ENCODE measurements around the gene WDR5B.
A peak's percentile ranks its signal among the peaks of the same experiment; 100 is the strongest.

The WDR5B gene

DNA sequence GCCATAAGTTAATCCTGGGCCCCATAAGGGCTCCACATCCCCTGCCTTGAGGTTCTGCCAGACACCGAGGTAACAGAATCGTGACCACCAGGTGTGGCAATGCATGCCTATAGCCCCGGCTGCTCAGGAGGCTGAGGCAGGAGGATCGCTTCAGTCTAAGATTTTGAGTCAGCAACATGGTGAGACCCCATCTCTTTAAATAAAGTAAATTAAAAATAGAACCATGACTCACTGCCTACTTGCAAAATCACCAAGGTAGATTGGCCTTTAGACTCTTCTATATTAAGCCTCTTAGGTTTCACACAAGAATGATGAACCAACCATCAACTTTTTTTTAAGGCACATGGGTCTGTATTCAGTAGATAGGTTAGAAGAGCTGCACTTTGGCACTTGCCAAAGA, 9.7 kb downstream of the WDR5B start:
- Histone ChIP-seq H4K8ac (ENCODE audit: low read length) (no peak overlapping the region), H3K36me3 (ENCODE audit: control insufficient read depth in 1 of 2, insufficient read depth in 2 of 2, low read depth in 1 of 2, low read length in 2 of 2) (peaks cover 14 to 85% of the 10 kb centered on the region in 2 experiments), H2AK5ac (ENCODE audit: low read length, severe bottlenecking) (no peak overlapping the region), H3K23ac (ENCODE audit: low read length in 2 of 2) (no peak overlapping the region), H4K91ac (ENCODE audit: low read length) (no peak overlapping the region), H3K14ac (ENCODE audit: low read length in 2 of 2) (no peak overlapping the region), H3K9ac (ENCODE audit: low read length) (no peak overlapping the region), H3K27ac (ENCODE audit: low read length, poor library complexity, severe bottlenecking) (no peak overlapping the region), H3K4me1 (ENCODE audit: control insufficient read depth, insufficient read depth, low read depth, low read length) (no peaks in the 10 kb centered on the region), H3K4me3 (ENCODE audit: insufficient read depth in 1 of 2, low read depth in 1 of 2, low read length in 2 of 2) (no peak overlapping the region), H3K18ac (ENCODE audit: low read depth in 1 of 2, low read length in 2 of 2) (no peak overlapping the region), H3K27me3 (ENCODE audit: control insufficient read depth in 1 of 2, insufficient read depth in 1 of 2, low read length in 2 of 2) (no peaks in the 10 kb centered on the region), H2BK5ac (ENCODE audit: low read depth, low read length, poor library complexity, severe bottlenecking) (no peak overlapping the region), H3K9me3 (ENCODE audit: control insufficient read depth, low read length) (no peaks in the 10 kb centered on the region), H3K79me1 (replicated peaks; ENCODE audit: low read length, poor library complexity, severe bottlenecking) (peaks cover 9% of the 10 kb centered on the region), H2BK15ac (ENCODE audit: low read depth, poor library complexity, severe bottlenecking) (no peak overlapping the region), H3K4me2 (ENCODE audit: low read length, poor library complexity, severe bottlenecking) (no peak overlapping the region), H2BK120ac (ENCODE audit: low read depth, low read length) (no peak overlapping the region), H3K4ac (ENCODE audit: low read depth in 1 of 2, low read length in 2 of 2) (no peak overlapping the region), H2BK12ac (ENCODE audit: low read length in 2 of 2) (no peak overlapping the region), H2AFZ (ENCODE audit: low read depth, low read length) (no peak overlapping the region)
- DNase-seq = no peak
- WGBS = 98% methylated on average over 4 of the region's 4 CpGs

DNA sequence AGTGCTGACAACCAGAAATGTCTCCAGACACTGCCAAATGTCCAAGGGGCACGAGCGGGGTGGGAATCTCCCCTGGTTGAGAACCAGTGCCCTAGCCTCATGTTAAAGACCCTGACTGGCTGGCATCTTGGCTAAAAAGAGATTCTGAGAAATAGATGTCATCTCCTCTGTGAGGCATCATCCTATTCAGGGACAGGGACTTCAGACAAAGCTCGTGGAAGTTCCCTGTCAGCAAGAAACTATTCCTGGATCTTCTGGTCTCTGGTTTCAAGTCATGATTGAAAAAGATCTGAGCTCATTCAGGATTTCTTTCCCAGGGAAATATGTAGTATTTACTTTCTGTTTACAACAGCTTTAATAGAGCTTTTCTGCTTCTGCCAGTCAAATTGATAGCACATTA, 10.8 kb downstream of the WDR5B start:
- 99% methylated on average over 3 of the region's 3 CpGs for WGBS
- peaks cover 12 to 74% of the 10 kb centered on the region in 2 experiments for H3K36me3 ChIP-seq (ENCODE audit: control insufficient read depth in 1 of 2, insufficient read depth in 2 of 2, low read depth in 1 of 2, low read length in 2 of 2)

DNA sequence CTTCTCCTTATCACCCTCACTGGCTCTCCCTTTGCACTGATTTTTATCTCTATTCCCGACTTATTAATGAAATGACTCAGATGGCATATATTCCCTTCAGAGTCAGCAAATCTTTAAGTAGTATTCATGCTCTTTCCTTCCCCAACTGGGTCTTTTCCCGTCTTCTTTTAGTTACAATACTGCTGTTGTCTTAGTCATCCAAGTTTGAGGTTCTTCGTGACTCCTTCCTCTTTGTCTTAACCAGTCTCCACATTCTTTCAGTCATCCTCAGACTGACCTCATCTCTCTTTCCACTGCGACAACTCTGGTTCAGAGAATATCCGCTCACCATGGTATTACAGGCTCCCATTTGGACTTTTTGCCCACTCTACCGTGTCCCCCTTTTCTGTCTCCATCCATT, 12.4 kb downstream of the WDR5B start:
- WGBS = 79% methylated on average over 6 of the region's 6 CpGs
- no peak overlapping the region for H3K23ac ChIP-seq (ENCODE audit: low read length in 2 of 2)

More for the DNA sequence above, 10.8 kb downstream of the WDR5B start:
- Histone ChIP-seq H4K8ac (ENCODE audit: low read length) (no peak overlapping the region), H3K9me3 (ENCODE audit: control insufficient read depth, low read length) (no peaks in the 10 kb centered on the region), H2BK5ac (ENCODE audit: low read depth, low read length, poor library complexity, severe bottlenecking) (no peak overlapping the region), H3K79me1 (replicated peaks; ENCODE audit: low read length, poor library complexity, severe bottlenecking) (peaks cover 6% of the 10 kb centered on the region), H3K27me3 (ENCODE audit: control insufficient read depth in 1 of 2, insufficient read depth in 1 of 2, low read length in 2 of 2) (no peaks in the 10 kb centered on the region), H2AFZ (ENCODE audit: low read depth, low read length) (no peak overlapping the region), H3K4me1 (ENCODE audit: control insufficient read depth, insufficient read depth, low read depth, low read length) (no peaks in the 10 kb centered on the region), H3K23ac (ENCODE audit: low read length in 2 of 2) (no peak overlapping the region), H3K18ac (ENCODE audit: low read depth in 1 of 2, low read length in 2 of 2) (no peak overlapping the region), H2BK12ac (ENCODE audit: low read length in 2 of 2) (no peak overlapping the region), H2BK15ac (ENCODE audit: low read depth, poor library complexity, severe bottlenecking) (no peak overlapping the region), H2AK5ac (ENCODE audit: low read length, severe bottlenecking) (no peak overlapping the region), H3K14ac (ENCODE audit: low read length in 2 of 2) (no peak overlapping the region), H3K27ac (ENCODE audit: low read length, poor library complexity, severe bottlenecking) (no peak overlapping the region), H3K4me3 (ENCODE audit: insufficient read depth in 1 of 2, low read depth in 1 of 2, low read length in 2 of 2) (no peak overlapping the region), H3K4ac (ENCODE audit: low read depth in 1 of 2, low read length in 2 of 2) (no peak overlapping the region), H3K4me2 (ENCODE audit: low read length, poor library complexity, severe bottlenecking) (no peak overlapping the region), H3K9ac (ENCODE audit: low read length) (no peak overlapping the region), H4K91ac (ENCODE audit: low read length) (no peak overlapping the region), H2BK120ac (ENCODE audit: low read depth, low read length) (no peak overlapping the region)
- DNase-seq = no peak

DNA sequence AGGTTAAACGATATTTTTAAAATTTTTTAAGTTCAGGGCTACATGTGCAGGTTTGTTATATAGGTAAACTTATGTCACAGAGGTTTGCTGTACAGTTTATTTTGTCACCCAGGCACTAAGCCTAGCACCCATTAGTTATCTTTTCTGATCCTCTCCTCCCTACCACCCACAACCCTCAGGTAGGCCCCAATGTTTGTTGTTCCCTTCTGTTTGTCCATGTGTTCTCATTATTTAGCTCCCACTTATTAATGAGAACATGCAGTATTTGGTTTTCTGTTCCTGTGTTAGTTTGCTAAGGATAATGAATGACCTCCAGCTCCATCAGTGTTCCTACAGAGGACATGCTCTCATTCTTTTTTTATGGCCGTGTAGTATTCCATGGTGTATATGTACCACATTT, 16.9 kb downstream of the WDR5B start:
- H3K4ac ChIP-seq (ENCODE audit: low read depth in 1 of 2, low read length in 2 of 2) = no peak overlapping the region
- H3K27ac ChIP-seq (ENCODE audit: low read length, poor library complexity, severe bottlenecking) = no peak overlapping the region
- H3K4me1 ChIP-seq (ENCODE audit: control insufficient read depth, insufficient read depth, low read depth, low read length) = peaks cover 3% of the 10 kb centered on the region
- no peak overlapping the region for H3K4me2 ChIP-seq (ENCODE audit: low read length, poor library complexity, severe bottlenecking)
- H3K14ac ChIP-seq (ENCODE audit: low read length in 2 of 2) = no peak overlapping the region
- H2BK120ac ChIP-seq (ENCODE audit: low read depth, low read length) = no peak overlapping the region
- WGBS = 100% methylated on average over 1 of the region's 2 CpGs
- DNase-seq = no peak
- H2BK12ac ChIP-seq (ENCODE audit: low read length in 2 of 2) = no peak overlapping the region
- no peak overlapping the region for H3K23ac ChIP-seq (ENCODE audit: low read length in 2 of 2)
- H4K8ac ChIP-seq (ENCODE audit: low read length) = no peak overlapping the region
- no peak overlapping the region for H4K91ac ChIP-seq (ENCODE audit: low read length)
- no peaks in the 10 kb centered on the region for H3K9me3 ChIP-seq (ENCODE audit: control insufficient read depth, low read length)
- H3K36me3 ChIP-seq (ENCODE audit: control insufficient read depth in 1 of 2, insufficient read depth in 2 of 2, low read depth in 1 of 2, low read length in 2 of 2) = peaks cover 0 to 16% of the 10 kb centered on the region in 2 experiments
- H2AFZ ChIP-seq (ENCODE audit: low read depth, low read length) = no peak overlapping the region
- H3K27me3 ChIP-seq (ENCODE audit: control insufficient read depth in 1 of 2, insufficient read depth in 1 of 2, low read length in 2 of 2) = no peaks in the 10 kb centered on the region
- no peak overlapping the region for H2BK5ac ChIP-seq (ENCODE audit: low read depth, low read length, poor library complexity, severe bottlenecking)
- H3K18ac ChIP-seq (ENCODE audit: low read depth in 1 of 2, low read length in 2 of 2) = no peak overlapping the region
- peaks cover 6% of the 10 kb centered on the region for H3K79me1 ChIP-seq (replicated peaks; ENCODE audit: low read length, poor library complexity, severe bottlenecking)
- H2BK15ac ChIP-seq (ENCODE audit: low read depth, poor library complexity, severe bottlenecking) = no peak overlapping the region
- no peak overlapping the region for H3K9ac ChIP-seq (ENCODE audit: low read length)
- H3K4me3 ChIP-seq (ENCODE audit: insufficient read depth in 1 of 2, low read depth in 1 of 2, low read length in 2 of 2) = no peak overlapping the region
- no peak overlapping the region for H2AK5ac ChIP-seq (ENCODE audit: low read length, severe bottlenecking)

More for the DNA sequence above, 12.4 kb downstream of the WDR5B start:
- no peak overlapping the region for H3K14ac ChIP-seq (ENCODE audit: low read length in 2 of 2)
- H3K4me1 ChIP-seq (ENCODE audit: control insufficient read depth, insufficient read depth, low read depth, low read length) = no peaks in the 10 kb centered on the region
- DNase-seq = no peak
- no peak overlapping the region for H3K4ac ChIP-seq (ENCODE audit: low read depth in 1 of 2, low read length in 2 of 2)
- H2BK12ac ChIP-seq (ENCODE audit: low read length in 2 of 2) = no peak overlapping the region
- no peaks in the 10 kb centered on the region for H3K9me3 ChIP-seq (ENCODE audit: control insufficient read depth, low read length)
- no peak overlapping the region for H3K18ac ChIP-seq (ENCODE audit: low read depth in 1 of 2, low read length in 2 of 2)
- no peak overlapping the region for H4K8ac ChIP-seq (ENCODE audit: low read length)
- H2AFZ ChIP-seq (ENCODE audit: low read depth, low read length) = peak overlapping the region; percentile 14
- H2BK15ac ChIP-seq (ENCODE audit: low read depth, poor library complexity, severe bottlenecking) = no peak overlapping the region
- no peak overlapping the region for H2BK5ac ChIP-seq (ENCODE audit: low read depth, low read length, poor library complexity, severe bottlenecking)
- H2BK120ac ChIP-seq (ENCODE audit: low read depth, low read length) = no peak overlapping the region
- H3K27ac ChIP-seq (ENCODE audit: low read length, poor library complexity, severe bottlenecking) = no peak overlapping the region
- no peak overlapping the region for H2AK5ac ChIP-seq (ENCODE audit: low read length, severe bottlenecking)
- H3K4me3 ChIP-seq (ENCODE audit: insufficient read depth in 1 of 2, low read depth in 1 of 2, low read length in 2 of 2) = no peak overlapping the region
- no peak overlapping the region for H4K91ac ChIP-seq (ENCODE audit: low read length)
- H3K4me2 ChIP-seq (ENCODE audit: low read length, poor library complexity, severe bottlenecking) = no peak overlapping the region
- H3K36me3 ChIP-seq (ENCODE audit: control insufficient read depth in 1 of 2, insufficient read depth in 2 of 2, low read depth in 1 of 2, low read length in 2 of 2) = peaks cover 8 to 58% of the 10 kb centered on the region in 2 experiments
- H3K79me1 ChIP-seq (replicated peaks; ENCODE audit: low read length, poor library complexity, severe bottlenecking) = peaks cover 3% of the 10 kb centered on the region
- H3K27me3 ChIP-seq (ENCODE audit: control insufficient read depth in 1 of 2, insufficient read depth in 1 of 2, low read length in 2 of 2) = no peaks in the 10 kb centered on the region
- no peak overlapping the region for H3K9ac ChIP-seq (ENCODE audit: low read length)
